GM21529 (cell line): ENCODE results near the gene GTF3C2.

Experiments used
- ATAC-seq: cut with Tn5 transposase; IDR thresholded peaks from one replicate; pipeline ENCODE4 v1.9.1; 2021; ENCODE audit not compliant: unreplicated experiment

Gene GTF3C2, protein sequence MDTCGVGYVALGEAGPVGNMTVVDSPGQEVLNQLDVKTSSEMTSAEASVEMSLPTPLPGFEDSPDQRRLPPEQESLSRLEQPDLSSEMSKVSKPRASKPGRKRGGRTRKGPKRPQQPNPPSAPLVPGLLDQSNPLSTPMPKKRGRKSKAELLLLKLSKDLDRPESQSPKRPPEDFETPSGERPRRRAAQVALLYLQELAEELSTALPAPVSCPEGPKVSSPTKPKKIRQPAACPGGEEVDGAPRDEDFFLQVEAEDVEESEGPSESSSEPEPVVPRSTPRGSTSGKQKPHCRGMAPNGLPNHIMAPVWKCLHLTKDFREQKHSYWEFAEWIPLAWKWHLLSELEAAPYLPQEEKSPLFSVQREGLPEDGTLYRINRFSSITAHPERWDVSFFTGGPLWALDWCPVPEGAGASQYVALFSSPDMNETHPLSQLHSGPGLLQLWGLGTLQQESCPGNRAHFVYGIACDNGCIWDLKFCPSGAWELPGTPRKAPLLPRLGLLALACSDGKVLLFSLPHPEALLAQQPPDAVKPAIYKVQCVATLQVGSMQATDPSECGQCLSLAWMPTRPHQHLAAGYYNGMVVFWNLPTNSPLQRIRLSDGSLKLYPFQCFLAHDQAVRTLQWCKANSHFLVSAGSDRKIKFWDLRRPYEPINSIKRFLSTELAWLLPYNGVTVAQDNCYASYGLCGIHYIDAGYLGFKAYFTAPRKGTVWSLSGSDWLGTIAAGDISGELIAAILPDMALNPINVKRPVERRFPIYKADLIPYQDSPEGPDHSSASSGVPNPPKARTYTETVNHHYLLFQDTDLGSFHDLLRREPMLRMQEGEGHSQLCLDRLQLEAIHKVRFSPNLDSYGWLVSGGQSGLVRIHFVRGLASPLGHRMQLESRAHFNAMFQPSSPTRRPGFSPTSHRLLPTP

DNA sequence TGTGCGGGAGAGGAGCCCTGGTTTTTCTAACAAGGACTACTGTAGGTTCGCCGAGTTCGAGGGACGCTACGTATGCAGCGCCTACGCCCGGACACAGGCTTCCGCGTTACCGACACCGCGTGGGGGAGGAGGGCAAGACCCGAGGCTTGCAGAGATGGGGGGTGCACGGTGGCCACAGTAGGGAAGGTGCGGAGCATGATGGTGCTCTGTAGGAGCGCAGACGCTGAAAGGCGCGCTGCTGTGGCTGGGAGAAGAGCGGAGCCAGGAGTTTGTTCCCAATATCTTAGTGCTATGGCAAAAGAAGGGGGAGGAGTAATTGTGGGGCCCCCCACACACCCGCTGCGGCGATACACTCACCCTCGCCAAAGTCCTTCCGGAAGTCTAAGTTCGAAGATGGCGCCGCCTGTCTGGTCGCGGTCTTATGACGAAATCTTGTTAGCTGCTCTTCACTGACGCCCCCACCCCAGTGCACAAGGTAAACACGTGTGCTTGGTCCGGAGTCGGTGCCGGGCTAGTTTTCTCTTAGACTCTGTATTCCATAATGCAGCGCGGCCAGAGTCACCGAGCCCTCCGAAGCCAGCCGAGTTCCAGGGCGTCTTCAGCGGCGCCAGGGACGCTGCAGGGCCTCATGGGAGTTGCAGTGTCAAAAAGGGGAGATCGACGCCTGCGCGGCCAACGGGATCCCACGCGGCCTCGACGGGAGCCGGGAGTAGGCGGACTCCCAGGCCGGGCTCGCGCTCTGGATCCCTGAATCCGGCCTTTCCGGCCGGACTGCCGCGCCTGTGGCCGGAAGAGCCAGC is at the start of gene GTF3C2:
TSS of gene GTF3C2 (minus strand) at position 383 of the 800 bp plus-strand sequence. CDS start 13,210 bp downstream, outside the sequence.
- ATAC-seq, result peak; percentile 81

DNA sequence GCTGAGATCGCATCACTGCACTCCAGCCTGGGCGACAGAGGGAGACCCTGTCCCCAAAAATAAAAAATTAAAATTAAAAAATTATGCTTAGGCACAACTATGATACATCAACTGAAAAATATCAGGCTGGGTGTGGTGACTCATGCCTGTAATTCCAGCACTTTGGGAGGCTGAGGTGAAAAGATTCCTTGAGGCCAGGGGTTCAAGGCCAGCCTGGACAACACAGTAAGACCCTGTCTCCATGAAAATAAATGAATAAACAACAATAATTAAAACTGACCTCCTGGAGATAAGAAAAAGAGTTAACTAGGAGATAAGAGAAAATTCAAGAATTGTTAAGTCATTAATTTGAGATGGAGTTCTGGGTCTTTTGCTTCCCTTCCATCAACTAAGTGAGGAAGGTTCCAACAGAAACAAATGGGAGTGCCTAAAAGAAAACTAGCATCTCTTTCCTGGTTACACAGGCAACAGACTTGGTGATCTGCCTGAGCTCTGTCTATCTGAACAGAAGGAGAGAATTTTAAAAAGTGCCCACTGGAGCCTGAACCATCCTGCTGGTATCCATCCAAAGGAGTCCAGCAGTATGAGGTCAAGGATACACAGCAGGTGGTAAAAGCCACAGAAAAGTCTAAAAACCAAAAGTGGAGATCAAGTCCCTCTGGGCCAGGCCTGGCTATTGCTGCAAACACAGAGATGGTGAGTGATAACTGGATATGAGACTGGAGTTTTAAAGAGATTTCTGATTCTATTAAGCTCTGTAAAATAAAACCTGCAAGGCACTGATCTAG is 44.0 kb upstream of the GTF3C2 start:
- ATAC-seq, result no peak

DNA sequence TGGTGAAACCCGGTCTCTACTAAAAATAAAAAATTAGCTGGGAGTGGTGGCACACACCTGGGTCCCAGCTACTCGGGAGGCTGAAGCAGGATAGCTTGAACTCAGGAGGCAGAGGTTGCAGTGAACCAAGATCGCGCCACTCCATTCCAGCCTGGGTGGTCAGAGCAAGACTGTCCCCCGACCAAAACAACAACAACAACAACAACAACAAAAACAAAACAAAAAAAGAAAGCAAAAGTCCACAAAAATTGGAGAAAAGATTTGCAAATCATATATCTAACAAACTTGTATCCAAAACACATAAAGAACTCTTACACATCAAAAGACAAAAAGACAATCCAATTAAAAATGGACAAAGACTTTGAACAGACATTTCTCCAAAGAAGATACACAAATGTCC is 42.4 kb upstream of the GTF3C2 start:
- ATAC-seq, result no peak

DNA sequence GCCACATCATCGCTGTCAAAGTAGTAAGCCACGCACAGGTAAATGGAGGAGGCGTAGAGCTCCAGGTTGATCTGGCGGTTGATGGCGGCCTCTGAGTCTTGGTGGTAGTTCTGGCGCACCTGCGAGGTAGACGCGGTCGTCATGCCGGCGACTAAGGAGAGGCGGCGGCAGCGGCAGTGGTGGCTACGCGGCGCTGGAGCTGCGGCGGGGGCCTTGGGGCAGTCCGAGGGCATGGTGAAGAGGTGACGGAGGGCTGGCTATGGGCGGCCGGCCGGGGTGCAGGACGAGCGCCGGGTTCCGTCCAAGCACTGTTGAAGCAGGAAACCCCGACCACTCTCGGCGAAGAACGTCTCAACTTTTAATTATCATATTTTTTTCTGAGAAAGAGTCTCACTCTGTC is 36.7 kb upstream of the GTF3C2 start:
- no peak for ATAC-seq

DNA sequence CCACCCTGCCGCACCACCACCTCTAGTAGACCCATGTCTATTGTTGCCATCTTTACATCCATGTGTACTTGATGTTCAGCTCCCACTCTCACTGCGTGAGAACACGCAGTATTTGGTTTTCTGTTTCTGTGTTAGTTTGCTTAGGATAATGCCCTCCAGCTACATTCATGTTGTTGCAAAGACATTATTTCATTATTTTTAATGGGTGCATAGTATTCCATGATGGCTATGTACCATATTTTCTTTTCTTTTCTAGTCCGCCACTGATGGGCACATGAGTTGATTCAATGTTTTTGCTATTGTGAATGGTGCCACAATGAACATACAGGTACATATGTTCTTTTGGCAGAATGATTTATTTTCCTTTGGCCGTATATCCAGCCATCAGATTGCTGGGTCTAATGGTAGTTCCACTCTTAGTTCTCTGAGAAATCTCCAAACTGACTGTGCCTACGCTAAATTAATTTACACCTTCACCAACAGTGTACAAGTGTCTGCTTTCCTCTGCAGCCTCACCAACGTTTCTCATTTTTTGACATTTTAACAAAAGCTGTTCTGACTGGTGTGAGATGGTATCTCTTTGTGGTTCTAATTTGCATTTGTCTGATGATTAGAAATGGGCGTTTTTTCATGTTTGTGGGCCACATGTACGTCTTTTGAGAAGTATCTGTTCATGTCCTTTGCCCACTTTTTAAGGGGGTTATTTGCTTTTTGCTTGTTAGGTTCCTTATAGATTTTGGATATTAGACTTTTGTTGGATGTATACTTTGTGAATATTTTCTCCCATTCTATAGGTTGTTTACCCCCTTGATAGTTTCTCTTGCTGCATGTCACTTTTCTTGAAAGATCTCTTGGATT is 34.5 kb upstream of the GTF3C2 start:
- no peak for ATAC-seq

DNA sequence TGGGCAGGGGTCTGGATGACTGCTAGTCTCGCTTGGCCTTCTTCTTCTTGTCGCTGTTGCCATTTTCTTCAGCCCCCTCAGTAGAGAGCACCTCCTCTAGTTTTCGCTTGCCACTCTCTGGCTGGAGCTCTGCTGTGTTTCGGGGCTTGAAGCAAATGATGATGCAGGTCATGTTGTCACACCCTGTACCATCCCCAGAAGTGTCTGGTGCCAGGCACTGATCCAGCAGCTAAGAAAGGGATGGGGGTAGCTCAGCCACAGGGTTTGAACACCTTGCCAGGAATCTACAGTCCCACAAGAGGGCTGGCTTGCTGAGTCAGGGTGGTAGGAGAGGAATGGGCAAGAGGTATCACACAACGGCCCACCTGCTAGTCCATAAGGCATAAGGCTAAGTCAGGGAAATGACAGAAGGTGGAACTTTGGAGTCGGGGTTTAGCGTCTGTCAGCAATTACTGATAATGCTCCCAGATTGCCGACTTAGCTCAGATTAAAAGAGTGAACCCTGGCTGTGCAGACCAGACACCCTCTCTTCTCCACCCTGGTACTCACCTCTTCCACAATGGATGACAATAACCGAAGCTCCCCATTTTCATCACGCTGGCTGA is 25.1 kb upstream of the GTF3C2 start:
- no peak for ATAC-seq

DNA sequence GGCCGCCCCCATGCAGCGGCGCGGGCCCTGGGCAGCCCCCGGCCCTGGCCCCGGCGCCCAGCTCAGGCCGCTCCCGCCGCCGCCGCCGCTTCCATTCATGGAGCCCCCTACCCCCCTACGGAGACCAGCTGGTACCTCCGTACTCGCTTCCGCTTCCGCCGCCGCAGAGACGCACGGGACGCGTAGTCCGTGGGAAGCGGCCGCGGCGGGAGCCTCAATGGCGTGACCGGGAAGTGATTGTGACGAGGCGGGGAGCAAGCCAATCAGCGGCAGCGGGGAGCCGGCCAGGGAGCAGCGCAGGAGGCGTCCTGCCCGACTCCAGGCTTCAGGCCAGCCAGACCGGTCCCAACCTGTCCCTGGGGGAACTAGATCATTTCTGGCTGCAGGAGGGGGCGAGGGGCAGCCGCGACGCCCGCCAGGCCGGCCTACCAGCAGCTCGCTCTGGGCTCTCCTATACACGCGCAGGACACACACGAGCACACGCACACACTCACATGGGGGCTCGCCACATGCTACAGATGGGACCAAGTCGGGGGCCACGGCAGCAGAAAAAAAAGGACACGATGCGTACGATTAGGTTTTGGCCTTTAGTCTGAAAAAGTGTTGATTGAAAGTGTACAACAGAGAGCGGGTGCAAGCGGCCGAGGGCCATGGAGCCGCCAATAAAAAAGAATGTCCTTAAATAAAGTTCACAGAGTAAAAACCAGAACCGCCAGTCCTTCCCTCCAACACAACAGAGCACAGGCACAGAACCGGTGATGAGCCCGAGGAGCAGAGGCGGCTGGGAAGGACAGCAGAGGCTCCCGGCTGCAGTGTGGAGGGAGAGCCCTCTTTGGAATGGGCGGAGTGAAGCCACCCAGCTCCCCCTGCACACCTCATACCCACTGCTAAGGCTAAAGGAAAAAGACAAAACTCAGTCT is 24.3 kb upstream of the GTF3C2 start, which contains the start of gene ZNF513:
TSS of gene ZNF513 (minus strand) at position 109 of the 920 bp plus-strand sequence. CDS start 208 bp downstream, outside the sequence.
- peak; percentile 87 for ATAC-seq

DNA sequence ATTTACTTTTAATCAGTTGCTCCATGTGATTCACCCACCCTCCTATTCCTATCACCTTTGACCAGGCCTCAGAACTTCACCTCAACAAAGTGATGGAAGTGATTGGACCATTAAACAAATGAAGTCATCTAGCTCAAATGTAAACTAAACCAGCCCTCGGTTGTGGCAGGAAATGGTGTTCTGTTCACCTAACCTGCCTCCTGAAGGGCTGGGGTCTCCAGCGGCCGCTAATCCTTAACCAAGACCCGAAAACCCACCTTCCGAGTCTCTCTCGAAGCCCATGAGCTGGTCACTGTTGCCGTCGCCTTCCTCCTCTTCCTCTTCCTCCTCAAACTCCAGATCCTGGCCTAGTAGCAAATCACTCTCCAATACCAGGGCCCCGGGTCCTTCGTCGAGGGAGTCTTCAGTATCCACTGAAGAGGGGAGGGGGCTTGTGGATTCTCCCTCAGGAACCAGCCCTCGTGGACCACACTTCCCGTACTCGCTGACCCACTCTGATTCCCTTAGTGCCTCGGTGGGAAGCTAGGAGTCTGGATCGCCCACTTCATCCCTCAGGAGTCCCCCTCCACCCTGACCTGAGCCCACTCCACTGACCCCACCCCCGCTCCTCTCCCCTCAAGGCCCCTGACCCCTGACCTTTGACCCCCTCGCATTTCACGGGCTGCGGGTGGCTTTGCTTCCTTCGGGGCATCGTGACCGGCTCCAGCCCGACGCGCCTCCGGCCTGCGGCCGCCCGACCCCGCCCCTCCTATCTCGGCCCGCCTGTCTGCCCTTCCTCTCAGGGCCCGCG is 23.5 kb upstream of the GTF3C2 start:
- peak; percentile 24 for ATAC-seq

DNA sequence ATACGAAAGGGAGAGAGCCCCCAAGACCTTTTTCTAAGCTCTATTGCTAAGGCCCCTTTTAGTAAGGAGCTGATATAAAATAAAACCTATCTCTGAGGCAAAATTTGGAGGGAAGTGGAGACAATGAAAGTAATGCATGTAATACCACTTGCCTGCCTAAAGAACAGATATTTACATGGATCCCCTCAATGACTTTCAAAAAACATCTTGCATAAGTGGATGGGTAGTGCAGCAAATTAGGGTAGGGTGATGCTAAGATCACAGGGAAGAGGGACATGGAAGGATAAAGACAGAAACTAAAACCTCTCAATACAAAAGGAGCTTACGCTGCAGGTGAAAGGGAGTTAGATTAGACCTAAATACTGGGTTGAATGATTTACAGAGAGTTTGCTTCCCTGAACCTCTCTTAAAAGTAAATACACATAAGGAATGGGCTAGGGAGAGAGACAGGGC is 22.8 kb upstream of the GTF3C2 start:
- no peak for ATAC-seq

DNA sequence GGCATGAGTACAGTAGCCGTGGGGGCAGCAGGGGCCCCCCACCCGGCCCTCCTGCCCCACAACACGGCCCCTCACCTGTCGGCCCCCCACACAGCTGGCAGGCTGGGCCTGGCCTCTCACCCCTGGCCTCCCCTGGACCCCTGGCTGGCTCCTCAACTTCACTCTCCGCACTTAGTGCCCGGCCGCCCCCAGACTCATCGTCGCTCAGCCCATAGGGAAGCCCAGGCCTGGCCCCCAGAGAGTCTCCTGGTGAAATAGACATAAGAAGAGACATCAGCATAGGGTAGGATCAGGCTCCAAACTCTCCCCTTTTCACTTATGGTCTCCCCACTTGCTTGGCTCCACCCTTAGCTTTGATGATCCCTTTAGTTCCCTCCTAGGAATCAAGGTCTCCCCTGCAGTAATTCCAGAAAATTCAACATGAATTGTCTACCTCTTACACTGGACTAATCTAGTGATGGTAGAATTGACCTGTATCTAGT is 22.3 kb upstream of the GTF3C2 start:
- no peak for ATAC-seq

DNA sequence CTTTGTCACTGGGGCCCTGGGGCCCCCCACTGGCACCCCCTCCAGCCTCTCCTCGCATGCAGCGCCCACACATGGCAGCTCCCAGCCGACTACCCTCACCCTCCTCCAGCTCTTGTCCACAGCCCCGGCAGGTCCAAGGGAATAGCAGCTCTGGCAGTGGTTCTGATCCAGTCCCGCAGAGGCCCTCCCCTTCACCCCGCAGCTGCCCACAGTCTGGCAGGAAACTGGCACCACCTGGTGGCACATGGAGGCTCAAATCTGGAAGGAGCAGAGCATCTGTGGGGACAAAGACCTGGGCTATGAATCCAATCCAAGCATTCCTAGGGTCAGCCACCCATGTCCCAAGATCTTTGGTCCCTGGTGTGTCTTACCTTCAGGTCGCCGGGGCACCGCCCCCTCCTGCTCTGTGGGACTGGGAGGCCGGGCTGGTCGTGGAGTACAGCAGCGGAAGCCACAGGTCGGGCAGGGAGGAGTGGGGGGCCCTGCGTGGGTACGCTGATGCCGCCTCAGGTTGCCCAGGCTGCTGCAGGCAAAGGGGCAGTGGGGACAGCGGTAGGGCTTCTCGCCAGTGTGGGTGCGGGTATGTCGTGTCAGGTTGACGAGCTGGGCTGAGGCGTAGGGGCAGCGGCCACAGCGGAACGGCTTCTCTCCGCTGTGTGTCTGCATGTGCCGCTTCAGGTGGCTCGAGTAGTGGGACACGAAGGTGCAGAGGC is 21.7 kb upstream of the GTF3C2 start:
- no peak for ATAC-seq

DNA sequence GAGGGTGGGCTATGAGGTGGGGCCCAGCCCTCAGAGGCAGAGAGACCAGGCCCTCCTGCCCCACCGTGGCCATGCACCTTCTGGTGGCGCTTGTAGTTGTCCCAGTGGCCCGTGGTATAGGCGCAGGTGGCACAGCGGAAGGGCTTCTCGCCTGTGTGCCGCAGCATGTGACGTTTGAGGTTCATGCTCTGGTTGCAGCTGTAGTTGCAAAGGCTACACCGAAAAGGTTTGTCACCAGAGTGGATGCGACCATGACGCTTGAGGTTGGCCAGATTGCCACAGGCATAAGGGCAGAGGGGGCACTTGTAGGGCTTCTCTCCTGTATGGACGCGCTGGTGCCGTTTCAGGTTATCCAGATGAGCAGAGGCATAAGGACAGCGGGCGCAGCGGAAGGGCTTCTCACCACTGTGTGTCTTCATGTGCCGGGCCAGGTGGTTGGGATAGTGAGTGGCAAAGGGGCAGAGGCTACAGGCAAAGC is 21.1 kb upstream of the GTF3C2 start:
- no peak for ATAC-seq

DNA sequence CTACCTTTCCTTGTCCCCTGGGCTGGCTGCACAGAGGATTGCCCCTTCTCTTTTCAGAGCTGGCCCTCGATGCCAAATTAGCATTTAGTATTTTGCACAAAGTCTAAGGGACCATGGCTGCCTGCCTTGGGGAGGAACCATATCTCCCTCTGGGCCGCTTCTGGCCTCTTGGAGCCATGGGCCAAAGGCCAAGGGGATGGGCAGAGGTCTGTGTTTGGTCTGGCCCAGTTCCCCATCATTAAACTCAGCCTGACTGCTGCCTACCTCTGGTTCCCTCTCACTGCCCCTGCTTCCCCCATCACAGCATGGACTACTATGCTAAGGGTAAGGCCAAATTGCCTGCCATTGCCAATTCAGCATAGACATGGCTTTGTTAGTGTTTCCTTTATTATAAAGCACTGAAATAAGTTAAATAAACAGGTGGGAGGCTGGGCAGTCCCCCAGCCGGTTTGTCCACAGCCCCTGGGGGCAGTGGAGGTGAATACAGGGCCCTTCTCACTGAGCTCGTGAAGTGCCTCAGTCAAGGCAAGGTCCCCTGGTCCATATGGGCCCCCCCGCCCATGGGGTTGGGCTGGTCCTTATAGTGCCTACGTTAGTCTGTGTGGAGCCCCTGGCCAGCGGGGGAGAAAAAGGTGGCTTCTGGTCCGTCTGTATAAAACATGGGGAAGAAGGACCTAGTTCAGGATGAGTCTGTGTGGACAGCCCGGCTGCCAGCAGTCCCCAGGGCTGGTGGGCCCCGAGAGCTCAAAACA is 20.5 kb upstream of the GTF3C2 start:
- ATAC-seq, result no peak

DNA sequence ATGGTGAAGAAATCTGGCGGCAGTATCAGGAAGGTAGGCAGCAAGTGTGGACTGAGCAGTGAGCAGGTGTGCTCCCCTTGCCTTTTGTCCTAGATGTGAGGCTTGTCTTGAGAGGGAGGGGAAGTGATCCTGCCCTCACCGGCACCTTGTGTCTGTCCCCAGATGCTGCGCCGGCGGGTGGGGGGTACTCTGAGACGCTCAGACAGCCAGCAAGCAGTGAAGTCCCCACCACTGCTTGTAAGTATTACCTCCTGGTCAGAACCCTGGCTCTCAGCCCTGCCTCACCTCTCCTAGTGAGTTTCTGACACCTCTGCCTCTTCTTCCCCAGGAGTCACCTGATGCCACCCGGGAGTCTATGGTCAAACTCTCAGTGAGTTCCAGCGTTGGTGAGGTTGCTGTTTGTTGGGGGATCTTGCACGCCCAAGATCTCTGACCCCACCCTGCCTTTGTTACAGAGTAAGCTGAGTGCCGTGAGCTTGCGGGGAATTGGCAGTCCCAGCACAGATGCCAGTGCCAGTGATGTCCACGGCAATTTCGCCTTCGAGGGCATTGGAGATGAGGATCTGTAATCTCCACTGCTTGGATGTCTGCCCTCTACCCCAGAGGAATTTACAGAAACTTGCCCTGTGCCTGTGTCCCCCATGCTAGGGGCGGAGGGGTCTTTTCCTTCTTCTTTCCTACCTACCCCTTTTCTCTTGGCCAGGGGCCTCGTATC is 19.7 kb upstream of the GTF3C2 start:
- no peak for ATAC-seq
